GM12865 (cell line): ENCODE results near the gene LIME1.

ENCODE experiments used
- DNase-seq: peaks from one replicate; pipeline ENCODE4 v3.0.0; 2010; ENCODE audit warnings: low read depth
- H3K4me3 ChIP-seq: 2 replicates; pipeline ENCODE4 v1.5.1; 2011; ENCODE audit warnings: mild to moderate bottlenecking, low read depth, low read length, control low read depth
- TF ChIP-seq, protein P1 (sequence below): IDR thresholded peaks from 2 replicates; pipeline ENCODE4 v1.5.1; 2011; ENCODE audit warnings: low read length, control low read depth, low read depth, inconsistent platforms; ENCODE audit not compliant: insufficient read depth; ENCODE audit errors: missing control alignments

Gene LIME1

DNA sequence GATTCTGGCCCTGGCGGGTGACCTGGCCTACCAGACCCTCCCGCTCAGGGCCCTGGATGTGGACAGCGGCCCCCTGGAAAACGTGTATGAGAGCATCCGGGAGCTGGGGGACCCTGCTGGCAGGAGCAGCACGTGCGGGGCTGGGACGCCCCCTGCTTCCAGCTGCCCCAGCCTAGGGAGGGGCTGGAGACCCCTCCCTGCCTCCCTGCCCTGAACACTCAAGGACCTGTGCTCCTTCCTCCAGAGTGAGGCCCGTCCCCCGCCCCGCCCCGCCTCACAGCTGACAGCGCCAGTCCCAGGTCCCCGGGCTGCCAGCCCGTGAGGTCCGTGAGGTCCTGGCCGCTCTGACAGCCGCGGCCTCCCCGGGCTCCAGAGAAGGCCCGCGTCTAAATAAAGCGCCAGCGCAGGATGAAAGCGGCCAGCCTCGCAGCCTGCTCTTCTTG, 2.2 kb downstream of the LIME1 start:
- TF ChIP-seq, protein P1, sequence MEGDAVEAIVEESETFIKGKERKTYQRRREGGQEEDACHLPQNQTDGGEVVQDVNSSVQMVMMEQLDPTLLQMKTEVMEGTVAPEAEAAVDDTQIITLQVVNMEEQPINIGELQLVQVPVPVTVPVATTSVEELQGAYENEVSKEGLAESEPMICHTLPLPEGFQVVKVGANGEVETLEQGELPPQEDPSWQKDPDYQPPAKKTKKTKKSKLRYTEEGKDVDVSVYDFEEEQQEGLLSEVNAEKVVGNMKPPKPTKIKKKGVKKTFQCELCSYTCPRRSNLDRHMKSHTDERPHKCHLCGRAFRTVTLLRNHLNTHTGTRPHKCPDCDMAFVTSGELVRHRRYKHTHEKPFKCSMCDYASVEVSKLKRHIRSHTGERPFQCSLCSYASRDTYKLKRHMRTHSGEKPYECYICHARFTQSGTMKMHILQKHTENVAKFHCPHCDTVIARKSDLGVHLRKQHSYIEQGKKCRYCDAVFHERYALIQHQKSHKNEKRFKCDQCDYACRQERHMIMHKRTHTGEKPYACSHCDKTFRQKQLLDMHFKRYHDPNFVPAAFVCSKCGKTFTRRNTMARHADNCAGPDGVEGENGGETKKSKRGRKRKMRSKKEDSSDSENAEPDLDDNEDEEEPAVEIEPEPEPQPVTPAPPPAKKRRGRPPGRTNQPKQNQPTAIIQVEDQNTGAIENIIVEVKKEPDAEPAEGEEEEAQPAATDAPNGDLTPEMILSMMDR: no peak
- peak; percentile 48 for DNase-seq
- H3K4me3 ChIP-seq: peak overlapping the region; percentile 69

DNA sequence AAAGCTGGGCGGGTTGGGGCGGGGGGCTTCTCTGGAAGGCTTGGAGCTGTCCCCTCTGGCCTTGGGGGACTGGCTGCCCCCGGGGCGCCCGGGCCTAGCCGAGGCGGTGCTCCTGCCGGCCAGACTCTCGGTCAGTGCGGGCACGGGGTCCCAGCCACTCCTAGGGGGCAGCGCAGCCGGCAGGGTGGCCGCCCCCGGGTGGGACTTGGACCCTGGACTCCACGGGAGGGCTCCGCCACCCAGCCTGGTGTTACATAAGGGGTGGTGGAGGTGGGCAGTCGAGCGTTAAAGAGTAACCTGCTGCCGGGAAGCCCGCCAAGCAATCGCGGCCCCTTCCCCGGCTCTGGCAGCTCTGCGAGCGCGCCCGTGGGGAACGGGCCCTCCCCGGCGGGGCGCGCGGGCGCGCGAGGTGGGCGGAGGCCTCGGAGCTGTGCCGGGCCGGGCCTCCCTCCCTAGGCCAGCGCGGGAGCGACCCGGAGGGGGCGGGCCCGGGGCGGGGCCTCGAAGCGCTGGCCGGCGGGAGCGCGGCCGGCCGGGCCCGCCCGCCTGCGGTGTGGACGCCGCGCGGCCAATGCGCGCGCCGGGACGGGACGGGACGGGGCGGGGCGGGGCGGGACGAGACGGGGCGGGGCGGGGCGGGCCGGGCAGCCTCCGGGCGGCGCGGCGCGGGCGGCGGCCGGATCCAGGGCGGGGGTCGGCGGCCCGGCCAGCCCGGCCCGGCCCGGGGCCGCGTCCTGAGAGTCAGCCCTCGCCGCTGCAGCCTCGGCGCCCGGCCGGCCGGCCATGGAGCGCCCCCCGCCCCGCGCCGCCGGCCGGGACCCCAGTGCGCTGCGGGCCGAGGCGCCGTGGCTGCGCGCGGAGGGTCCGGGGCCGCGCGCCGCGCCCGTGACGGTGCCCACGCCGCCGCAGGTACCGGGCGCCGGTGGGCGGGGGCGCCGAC, 2.9 kb downstream of the LIME1 start, which contains the start of gene SLC2A4RG:
Gene SLC2A4RG (plus strand): TSS at position 647 of the 940 bp plus-strand sequence. CDS start 137 bp downstream, at position 784.
- DNase-seq: peak; percentile 88
- peak within 1 kb of the TSS; percentile 69 for H3K4me3 ChIP-seq
- TF ChIP-seq, protein P1: no peak

DNA sequence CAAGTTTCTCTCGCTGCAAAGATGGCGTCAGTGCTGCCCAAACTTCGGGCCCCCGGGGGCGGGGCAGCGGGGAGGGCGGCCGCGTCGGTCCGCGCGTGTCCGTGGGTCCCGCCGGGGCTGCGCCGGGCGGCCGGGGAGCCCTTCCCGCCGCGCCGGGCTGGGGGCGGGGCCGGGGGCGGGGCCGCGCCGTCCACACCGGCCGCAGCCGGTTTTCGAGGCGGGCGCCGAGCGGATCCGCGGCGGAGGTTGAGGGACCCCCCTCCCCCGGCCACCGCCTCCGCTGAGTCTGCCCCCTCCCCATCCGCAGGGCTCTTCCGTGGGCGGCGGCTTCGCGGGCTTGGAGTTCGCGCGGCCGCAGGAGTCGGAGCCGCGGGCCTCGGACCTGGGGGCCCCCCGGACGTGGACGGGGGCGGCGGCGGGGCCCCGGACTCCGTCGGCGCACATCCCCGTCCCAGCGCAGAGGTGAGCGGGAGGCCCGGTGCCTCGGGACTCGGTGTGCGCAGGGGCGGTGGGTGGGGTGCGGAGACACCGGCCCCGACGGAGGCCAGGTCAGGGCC, 3.7 kb downstream of the LIME1 start:
- H3K4me3 ChIP-seq: peak overlapping the region; percentile 63
- DNase-seq: peak; percentile 60
- TF ChIP-seq, protein P1: no peak

DNA sequence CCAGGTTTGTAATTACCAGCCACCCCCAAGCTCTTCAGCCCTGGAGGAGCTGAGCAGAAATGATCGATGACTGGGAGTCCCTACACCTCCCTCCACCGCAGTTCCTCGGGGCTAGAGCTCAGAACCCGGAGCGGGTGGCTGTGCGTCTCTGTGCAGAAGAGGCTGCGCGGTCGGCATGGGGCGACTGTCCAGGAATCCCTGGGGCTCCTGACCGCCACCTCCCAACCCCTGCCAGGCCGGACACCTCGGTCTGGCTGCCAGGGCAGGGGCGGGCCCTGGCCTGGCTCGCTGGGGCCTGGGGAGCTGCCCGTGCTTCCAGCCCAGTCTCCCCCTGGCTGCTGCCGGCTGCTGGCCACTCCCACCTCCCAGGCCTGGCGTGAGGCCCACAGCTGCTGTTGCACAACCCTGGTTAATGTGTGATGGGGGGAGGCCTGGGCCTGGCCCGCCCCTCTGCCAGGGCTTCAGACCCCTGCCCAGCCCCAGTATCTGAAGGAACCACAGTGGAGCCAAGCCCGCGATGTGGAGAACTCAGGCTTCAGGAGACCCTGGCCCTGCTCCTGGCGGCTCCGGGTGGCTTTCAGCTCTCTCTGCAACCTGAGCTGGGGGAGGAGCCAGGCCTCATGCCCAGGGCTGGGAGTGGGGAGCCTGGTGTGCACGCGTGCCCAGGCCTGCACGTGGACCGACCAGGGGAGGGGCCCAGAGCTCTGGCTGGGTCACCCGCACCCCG, 4.3 kb downstream of the LIME1 start:
- TF ChIP-seq, protein P1: no peak
- peak; percentile 49 for DNase-seq
- peak overlapping the region; percentile 63 for H3K4me3 ChIP-seq

DNA sequence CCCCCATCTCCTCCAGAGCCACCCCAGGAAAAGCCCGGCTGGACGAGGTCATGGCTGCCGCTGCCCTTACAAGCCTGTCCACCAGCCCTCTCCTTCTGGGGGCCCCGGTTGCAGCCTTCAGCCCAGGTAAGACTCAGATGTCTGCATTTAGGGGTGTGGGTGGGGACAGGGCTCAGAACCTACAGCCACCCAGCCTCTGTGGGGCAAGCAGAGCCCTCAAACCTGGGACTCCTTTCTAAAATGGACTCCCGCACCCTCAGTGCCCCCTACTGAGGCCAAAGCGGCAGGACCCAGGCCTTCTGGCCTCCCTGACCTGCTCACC, 4.9 kb downstream of the LIME1 start:
- TF ChIP-seq, protein P1: no peak
- no peak overlapping the region for H3K4me3 ChIP-seq
- DNase-seq: no peak

DNA sequence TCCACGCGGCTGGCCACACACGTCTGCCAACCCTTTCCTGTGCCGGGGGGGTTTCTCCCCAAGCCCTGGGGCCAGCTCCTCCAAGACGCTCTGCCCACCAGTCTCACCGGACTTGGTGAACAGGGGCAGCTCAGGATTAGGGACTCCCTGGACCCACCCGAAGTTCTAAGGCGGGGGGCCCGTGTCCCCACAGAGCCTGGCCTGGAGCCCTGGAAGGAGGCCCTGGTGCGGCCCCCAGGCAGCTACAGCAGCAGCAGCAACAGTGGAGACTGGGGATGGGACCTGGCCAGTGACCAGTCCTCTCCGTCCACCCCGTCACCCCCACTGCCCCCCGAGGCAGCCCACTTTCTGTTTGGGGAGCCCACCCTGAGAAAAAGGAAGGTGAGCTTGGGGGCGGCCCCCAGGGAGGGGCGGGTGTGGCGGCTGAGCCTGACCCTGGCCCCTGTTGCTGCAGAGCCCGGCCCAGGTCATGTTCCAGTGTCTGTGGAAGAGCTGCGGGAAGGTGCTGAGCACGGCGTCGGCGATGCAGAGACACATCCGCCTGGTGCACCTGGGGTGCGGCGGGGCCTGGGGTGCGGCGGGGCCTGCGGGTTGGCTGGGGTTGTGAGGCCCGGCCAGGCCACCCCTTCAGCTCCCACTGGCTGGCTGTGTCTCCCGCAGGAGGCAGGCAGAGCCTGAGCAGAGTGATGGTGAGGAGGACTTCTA, 5.4 kb downstream of the LIME1 start:
- no peak for DNase-seq
- no peak overlapping the region for H3K4me3 ChIP-seq
- TF ChIP-seq, protein P1: no peak
